T-helper 1 cell (primary cell): ENCODE measurements around the gene CDK16.

Source experiments
- DNase-seq, 5 donors: peaks; one replicate each; pipeline ENCODE4 v3.0.0-alpha.2; 2012 to 2020

Gene CDK16

DNA sequence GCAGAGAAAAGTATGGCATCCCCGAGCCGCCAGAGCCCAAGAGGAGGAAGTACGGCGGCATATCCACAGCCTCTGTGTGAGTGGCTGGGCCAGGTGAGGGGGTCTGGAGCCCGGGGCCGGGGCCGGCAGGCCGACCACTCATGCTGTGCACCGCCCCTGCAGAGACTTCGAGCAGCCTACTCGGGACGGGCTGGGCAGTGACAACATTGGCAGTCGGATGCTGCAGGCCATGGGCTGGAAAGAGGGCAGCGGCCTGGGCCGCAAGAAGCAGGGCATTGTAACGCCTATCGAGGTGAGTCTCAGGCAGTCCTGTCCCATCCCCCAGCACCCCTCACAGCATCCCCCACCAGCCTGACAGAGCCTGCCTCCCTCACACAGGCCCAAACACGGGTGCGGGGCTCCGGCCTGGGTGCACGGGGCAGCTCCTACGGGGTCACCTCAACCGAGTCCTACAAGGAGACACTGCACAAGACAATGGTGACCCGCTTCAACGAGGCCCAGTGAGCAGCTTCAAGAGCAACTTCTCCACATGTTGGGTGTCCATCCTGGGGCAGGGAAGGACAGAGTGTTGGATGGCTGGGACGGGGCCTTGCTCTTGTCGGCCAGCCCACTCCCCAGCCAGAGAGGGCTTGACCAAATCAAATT is 32.3 kb upstream of the CDK16 start:
- no peak for DNase-seq

DNA sequence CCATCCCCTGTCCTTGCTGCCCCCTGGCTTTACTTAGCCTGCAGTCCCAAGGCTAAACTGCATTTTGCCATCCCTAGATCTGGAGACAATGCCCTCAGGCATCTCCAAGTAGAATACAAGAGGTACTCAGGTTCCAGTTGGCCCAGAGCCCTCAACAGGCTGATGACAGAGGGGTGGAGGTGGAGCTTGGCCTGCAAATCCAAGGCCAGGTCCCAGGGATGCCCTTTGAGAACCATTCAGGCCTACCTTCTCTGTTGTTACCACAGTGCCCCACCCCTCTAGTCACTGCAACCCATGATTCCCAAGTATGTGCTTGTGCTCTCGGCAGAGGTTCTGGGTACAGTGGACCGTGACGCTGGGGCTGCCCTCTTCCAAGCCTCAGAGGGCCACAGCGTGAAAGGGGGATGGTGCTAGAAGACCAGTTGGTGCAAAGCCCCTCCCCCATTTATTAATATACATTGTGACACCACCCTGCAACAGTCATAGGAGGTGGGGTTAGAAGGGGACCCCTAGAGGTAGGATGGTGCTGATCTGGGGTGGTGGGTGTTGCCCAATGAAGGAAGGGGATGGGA is 31.3 kb upstream of the CDK16 start:
- DNase-seq, result no peak

DNA sequence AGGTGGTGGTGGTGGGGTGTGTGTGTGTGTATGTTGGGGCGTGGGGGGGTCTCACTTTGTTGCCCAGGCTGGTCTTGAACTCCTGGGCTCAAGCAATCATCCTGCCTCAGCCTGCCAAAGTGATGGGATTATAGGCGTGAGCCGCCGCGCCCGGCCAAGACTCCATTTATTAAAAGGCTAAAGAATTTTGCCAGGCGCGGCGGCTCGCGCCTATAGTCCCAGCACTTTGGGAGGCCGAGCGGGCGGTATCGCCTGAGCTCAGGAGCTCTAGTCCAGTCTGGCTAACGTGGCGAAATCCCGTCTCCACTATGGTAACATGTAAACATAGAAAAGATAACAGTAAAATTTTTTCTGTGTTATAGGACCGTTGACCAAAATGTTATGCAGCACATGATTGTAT is 28.6 kb upstream of the CDK16 start:
- no peak for DNase-seq

DNA sequence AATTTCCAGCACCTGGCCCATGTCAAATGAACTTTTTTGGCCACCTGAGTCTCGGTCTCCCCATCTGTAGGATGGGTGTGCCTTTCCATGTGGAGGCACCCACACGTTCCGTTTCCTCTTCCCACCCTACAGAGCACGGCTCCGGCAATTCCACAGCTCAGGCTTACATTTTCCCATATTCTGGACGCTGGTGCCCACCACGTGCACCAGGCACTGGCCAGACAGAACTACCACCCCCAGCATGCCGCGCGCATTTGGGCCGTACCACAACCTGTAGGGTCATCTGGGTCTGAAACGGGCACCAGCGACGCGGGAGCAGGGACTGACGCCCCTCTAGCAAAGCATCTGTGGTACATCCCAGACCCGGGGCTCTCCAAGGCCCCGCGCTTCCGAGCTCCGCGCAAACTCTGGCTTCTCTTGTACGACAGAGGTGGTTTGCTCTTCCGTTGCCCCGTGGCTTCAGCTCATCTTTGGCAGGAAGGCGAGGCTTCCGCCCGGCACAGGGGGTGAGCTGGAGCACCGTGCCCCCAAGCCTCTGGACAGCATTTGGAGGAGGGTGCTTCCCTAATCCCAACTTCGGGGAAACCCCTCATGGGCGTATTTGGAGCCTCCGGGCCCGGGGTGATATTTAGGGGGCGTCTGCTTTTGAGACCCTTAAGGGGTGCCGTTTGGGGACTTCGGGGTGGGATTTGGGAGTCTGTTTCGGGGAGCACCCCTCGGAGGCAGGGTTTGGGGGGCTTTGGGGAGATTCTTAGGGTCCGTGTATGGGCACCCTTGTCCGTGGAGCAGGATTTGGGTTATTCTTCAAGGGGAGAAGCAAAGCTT is 27.8 kb upstream of the CDK16 start:
- DNase-seq, result peak; percentile 53 to 91 (median 69)

DNA sequence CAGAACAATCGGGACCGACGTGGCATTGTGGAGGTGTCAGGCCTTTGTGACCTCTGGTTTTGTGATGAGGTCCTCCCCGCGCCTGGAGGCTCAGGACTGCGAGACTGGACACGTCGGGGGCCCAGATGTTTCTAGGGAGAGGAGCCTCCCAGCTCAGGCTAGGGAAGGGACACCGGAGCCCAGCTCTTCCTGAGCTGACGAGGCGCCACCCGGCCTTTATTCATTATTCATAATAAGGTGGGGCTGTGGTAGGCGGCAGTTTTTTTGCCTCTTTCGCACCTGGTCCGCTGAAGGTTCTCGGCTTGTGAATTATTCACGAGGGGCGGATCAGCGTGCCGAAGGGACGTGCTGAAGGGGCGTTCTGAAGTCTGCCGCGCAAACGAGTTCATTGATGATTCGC is 27.1 kb upstream of the CDK16 start:
- DNase-seq, result peak in 4 of 5 donors; percentile 17 to 51 (median 24)

- no peak for DNase-seq
Observed at GRCh38 chrX:47191806-47192401, 26.6 kb upstream of the CDK16 start.

DNA sequence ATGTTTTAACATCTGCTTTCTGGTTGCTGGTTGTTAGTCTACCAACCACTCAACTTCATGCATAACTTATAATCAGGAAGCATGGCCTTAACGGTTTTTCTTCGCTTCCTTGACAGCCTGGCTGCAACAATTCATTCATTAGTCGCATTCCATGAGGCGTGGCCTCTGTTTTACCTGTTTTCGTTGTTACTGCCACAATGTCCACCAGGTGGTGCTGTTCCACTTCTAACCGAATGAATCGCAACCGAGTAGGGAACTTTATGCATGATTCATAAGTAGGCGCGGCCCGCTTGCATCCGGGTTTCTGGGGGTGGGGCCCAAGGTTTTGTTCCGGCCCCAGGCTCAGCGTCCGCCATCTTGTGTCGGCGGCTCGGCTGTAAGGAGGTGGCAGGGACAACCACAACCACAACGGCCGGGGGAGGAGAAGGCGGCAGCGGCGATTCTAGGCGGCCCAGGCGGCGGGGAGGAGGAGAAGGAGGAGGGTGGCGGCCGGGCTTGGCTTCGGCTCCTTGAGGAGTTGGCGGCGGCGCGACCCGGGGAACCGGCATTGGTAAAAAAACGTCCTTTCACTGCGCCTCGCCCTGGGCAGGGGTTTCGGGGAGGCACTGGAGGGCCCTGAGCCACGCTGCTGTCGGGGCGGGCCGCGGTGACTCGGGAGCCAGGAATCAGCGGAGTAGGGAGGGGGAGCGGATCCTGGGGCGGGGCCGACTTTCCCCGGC is 24.8 kb upstream of the CDK16 start, which contains the start of gene UBA1:
Gene UBA1, plus strand, starts transcription at position 355 of the 719 bp plus-strand sequence. CDS start 4,974 bp downstream, outside the sequence.
- DNase-seq, result peak; percentile 78 to 97 (median 87)

- no peak for DNase-seq
Observed at GRCh38 chrX:47194194-47194787, 24.2 kb upstream of the CDK16 start.

DNA sequence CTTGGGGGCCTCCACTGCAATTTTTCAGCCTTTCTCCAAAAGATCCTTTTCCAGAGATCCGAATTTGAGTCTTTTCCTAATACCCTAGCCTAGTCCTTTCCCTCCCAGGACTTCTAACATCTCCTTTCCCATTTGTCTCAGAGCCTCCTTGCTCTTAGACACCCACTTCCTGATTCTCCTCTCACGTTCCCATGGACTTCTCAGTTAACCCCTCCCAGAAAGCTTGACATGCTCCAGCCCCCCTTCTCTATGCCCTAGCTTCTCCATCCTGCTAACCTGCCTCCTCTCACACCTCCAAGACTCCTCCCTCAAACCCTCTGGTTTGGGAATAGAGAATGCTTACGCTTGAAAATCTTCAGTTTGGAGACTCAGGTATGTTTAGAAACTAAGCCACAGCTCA is 22.4 kb upstream of the CDK16 start:
- no peak for DNase-seq

GRCh38 chrX:47197526-47197925 is 21.0 kb upstream of the CDK16 start:
- no peak for DNase-seq

- no peak for DNase-seq
Observed at GRCh38 chrX:47198026-47198686, 20.3 kb upstream of the CDK16 start.

DNA sequence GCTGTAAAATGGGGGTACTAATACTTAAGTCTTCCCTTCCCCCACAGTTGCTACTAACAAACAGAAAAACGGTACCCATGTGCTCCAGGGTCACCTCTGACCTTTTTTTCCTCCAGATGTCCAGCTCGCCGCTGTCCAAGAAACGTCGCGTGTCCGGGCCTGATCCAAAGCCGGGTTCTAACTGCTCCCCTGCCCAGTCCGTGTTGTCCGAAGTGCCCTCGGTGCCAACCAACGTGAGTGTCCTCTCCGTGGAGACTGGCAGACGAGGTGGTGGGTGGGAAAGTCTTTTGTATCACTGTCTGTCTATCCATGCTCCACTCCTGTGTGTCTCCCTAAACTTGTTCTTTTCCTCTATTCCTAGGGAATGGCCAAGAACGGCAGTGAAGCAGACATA is 19.8 kb upstream of the CDK16 start:
- no peak for DNase-seq

DNA sequence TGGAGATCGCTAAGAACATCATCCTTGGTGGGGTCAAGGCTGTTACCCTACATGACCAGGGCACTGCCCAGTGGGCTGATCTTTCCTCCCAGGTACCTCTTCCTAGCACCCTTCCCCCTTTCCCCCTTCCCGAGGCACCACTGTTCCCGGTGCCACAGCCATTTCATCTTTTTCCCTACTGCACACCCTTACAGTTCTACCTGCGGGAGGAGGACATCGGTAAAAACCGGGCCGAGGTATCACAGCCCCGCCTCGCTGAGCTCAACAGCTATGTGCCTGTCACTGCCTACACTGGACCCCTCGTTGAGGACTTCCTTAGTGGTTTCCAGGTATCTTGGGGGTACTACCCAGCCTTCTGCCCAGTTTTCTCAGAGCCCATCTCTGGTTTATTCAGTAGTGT is 19.2 kb upstream of the CDK16 start:
- DNase-seq, result no peak

DNA sequence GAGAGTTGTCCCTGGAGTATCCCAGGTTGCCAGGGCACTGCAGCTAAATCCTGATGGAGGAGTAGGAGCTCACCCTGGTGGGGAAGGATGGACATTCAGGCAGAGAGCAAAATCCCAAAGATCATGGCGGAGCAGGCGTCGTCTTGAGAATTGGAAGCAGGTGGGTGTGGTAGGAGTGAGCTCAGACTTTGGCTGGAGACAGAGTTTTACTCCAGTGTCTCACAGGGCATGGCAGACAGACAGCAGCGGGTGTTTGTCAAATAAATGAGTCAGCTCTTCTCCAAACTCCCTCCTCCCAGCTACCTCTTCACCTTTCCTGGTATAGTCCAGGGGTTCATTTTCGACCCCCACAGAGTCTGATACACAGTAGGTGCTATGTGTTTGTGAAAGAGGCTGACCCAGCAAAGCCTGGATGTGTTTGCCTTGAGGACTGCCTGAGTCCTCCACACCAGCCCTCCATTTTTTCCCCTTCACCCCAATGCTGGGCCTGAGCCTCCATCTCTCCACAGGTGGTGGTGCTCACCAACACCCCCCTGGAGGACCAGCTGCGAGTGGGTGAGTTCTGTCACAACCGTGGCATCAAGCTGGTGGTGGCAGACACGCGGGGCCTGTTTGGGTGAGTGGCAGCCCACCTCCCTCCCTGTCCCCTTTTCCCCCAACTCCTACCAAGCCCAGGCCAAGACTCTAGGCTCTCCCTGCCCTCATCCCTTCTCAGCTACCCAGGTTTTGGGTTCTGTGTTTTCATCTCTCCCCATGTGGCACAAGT is 17.9 kb upstream of the CDK16 start:
- no peak for DNase-seq

DNA sequence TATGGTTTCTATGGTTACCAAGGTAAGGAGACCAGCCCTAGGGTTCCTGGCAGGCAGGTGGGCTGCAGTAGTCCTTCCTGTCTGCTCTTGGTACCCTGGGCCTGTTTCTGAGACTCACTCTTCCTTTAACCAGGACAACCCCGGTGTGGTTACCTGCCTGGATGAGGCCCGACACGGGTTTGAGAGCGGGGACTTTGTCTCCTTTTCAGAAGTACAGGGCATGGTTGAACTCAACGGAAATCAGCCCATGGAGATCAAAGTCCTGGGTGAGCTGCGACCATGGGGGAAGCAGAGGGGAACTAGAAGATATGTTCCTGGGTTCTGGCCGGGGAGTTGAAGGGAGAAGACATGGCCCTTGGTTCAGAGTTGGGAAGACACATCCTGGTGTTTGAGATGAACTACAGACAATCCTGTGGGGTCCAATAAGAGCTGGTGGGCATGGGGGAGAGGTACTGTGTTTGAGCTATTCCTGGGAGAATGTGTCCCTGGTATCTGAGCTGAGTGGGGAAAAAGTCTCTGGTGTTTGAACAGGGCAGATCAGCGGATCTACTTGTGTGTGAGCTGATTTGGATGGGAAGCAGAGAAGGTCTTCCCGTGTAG is 17.0 kb upstream of the CDK16 start:
- no peak for DNase-seq

GRCh38 chrX:47202316-47202715 is 16.2 kb upstream of the CDK16 start:
- DNase-seq, result no peak

DNA sequence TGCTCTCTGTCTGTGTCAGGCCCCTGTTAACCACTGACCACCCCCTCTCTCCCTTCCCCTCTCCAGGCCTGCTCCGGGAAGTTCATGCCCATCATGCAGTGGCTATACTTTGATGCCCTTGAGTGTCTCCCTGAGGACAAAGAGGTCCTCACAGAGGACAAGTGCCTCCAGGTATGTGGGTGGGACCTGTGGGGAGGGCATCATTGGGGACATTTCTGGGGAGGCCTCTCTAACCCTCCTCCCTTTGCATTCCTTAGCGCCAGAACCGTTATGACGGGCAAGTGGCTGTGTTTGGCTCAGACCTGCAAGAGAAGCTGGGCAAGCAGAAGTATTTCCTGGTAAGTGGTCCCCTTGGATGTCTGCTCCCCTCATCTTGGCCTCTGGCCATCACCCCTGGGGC is 15.6 kb upstream of the CDK16 start:
- no peak for DNase-seq

DNA sequence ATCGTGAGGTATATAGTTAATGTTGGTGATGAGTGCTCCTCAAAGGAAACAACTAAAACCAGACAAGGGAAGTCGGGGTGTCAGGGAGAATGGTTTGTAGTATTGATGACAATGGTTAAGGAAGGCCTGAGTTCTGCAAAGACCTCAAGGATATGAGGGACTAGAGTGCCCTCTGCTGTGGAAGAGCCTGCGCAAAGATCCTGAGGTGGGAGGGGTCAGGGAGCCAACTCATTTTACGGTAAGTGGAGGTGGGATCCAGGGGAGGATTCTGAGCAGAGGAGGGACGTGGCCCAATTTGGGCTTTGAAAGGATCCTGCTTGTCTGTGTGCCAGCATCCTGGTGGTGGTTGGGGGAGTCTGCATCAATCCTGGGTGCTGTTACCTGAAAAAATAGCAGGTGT is 13.5 kb upstream of the CDK16 start:
- no peak for DNase-seq

DNA sequence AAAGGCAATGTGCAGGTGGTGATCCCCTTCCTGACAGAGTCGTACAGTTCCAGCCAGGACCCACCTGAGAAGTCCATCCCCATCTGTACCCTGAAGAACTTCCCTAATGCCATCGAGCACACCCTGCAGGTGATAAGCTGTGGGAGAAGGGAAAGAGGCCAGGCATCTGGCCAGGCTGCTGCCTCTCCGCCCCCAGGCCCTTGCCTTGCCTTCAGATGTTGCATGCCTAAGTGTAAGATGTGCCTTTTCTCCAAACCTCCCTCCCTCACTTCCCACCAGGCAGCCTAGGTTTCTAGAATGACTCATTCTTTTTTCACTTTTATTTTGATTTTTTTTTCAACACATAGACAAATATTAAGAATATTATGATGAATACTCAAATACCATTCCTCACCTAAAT is 12.2 kb upstream of the CDK16 start:
- no peak for DNase-seq

GRCh38 chrX:47208108-47208507 is 10.4 kb upstream of the CDK16 start:
- no peak for DNase-seq
